Tongue (tissue), 3 donors: ENCODE measurements around the gene OR8J3. TPM values are rescaled to one million over a fixed set of nuclear protein-coding genes. Genes with fewer than 3 reads are reported as not detected.
"Not testable (repeated sequence)": the region's sequence is repeated elsewhere in the genome, so short reads cannot be mapped to it uniquely, and the experiment has no call there.

Experiments used
- DNase-seq: peaks from one replicate; pipeline ENCODE4 v3.0.0-alpha.2; 2015
- small RNA-seq: library from RNA; depleted of rRNA; stranded (forward); fragments of <200 nt; gene quantifications from one replicate; pipeline ENCODE3, GENCODE V24; 2014; ENCODE audit warnings: low replicate concordance
- total RNA-seq: library from RNA; depleted of rRNA; stranded (reverse); fragments of >200 nt; gene quantifications from one replicate; pipeline ENCODE4 v1.2.3, GENCODE V29; 2014

The OR8J3 gene, protein sequence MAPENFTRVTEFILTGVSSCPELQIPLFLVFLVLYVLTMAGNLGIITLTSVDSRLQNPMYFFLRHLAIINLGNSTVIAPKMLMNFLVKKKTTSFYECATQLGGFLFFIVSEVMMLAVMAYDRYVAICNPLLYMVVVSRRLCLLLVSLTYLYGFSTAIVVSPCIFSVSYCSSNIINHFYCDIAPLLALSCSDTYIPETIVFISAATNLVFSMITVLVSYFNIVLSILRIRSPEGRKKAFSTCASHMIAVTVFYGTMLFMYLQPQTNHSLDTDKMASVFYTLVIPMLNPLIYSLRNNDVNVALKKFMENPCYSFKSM
- total RNA-seq = not detected

DNA sequence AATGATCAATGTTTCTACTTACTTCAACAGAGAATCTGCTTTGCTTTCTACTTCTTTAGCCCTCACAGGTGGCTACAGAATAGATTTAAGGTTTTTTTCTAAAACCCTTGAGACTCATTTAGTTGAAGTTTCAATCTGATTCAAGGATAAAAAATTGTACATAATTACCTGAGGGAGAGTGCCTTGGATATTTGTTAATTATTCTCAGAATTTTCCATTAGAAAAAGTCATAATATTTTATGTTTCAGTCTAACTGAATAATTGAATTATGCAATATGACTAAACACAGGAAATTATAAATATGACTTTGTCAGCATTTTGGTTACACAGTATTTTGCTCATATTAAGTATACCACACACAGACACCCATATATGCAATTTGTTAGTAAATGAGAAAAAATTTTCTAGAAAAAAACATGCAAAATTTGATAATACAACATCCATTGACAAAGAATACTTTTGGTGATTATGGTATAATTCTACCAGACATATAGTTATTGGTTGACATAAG lies at the start of gene OR8J3:
OR8J3 (minus strand) TSS at position 51 of the 511 bp plus-strand sequence. CDS start 2,483 bp downstream, outside the sequence.
- no peak for DNase-seq

DNA sequence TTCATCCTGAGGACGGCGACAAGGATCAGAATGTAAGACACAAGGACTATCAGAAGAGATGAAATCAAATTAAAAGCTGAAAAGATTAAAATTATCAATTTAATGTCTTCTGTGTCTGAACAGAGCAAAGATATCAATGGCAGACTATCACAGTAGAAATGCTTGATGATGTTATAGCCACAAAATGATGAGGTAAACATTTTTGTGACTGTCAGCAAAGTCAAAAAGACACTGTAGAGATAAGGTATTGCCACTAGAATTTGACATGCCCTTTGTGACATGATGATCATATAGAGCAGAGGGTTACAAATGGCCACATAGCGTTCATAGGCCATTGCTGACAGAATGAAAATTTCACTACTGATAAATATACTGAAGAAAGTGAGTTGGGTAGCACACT lies 48.6 kb upstream of the OR8J3 start:
- DNase-seq = no peak

GRCh38 chr11:56183459-56183858 lies 43.5 kb upstream of the OR8J3 start:
- no peak for DNase-seq

DNA sequence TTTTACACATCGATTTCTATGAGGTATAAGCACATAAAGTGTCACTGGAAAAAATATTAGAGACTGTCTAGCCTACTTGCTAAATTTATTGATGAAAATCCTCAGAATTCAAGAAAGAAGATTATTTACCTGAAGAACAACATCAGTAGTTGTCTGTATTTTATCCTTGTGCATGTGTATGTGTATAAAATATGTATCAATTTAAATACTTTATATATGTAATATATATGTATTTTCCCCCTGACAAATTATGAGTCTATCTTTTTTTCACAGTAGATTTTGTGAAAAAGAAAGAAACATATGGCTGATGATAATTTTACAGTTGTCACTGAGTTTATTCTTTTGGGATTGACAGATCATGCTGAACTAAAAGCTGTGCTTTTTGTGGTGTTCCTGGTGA lies 36.3 kb upstream of the OR8J3 start, which contains the start of gene OR5J2:
OR5J2 (plus strand) TSS at position 301 of the 400 bp plus-strand sequence; CDS start at position 301, 0 bp downstream.
- no peak for DNase-seq

- DNase-seq = no peak
These were observed 32.3 kb upstream of the OR8J3 start for GRCh38 chr11:56172256-56172830.

DNA sequence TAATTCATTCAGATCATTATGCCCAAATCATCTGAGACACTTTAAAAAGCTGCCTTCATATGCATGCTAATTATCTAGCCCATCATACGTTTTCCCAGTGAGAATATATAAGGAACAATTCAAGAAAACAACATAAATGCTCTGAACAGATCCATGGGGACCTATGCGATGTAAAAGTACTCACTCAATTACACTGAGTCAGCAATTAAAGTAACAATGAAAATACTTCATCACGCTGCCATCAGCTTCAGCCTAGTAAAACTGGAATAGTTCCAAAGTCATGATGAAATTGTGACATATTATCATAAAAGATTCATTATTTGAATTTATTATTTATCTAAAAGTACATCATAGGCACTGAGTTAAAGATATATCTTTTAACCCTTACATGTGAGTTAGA lies 23.8 kb upstream of the OR8J3 start:
- no peak for DNase-seq

GRCh38 chr11:56160217-56160616 lies 20.2 kb upstream of the OR8J3 start, which contains the start of gene OR8K5:
Gene OR8K5, minus strand, starts transcription at chr11:56160317. Its CDS starts 0 bp downstream, at chr11:56160317.
- DNase-seq = no peak

DNA sequence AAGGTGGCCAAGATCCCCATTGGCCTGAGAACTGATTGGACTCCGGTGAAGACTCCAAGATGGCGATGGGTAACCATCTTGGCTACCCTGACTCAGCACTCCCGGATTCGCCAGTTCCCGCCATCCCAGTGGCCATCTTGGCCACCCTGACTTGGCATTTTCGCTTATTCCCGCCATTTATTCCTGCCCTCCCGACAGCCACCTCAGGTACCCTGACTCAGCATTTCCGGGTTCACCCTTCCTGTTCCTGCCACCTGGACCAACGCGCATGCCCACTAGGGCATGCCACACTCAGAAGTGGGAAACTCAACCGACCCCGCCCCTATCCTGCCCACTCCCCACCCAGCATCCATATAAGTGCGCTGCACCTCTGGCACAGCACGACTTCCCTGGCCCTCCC lies 12.3 kb upstream of the OR8J3 start:
- DNase-seq = no peak

DNA sequence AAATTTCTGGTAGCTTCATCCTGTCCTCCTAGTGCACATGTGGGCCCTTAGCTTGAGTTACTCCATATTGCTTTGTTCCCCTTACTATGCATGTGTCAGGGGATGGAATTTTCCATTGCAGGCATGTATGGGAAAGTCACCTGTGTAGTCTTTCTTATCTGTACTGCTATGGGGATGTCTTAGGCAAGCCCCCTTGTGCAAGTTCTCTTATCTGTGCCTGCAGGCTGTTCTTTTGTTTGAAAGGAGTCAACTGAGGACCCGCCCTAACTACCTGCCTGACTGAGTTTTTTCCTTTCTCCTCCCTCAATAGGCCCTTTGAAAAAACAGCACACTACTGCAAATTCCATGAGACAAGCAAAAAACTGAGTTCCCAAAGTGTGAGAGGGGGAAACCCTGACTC lies 11.4 kb upstream of the OR8J3 start:
- DNase-seq = no peak

DNA sequence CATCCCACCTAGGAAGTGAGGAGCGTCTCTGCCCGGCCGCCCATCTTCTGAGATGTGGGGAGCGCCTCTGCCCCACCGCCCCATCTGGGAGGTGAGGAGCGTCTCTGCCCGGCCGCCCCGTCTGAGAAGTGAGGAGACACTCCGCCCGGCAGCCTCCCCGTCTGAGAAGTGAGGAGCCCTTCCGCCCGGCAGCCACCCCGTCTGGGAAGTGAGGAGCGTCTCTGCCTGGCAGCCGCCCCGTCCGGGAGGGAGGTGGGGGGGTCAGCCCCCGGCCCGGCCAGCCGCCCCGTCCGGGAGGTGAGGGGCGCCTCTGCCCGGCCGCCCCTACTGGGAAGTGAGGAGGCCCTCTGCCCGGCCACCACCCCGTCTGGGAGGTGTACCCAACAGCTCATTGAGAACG lies 3.7 kb upstream of the OR8J3 start:
- not testable (repeated sequence) for DNase-seq

DNA sequence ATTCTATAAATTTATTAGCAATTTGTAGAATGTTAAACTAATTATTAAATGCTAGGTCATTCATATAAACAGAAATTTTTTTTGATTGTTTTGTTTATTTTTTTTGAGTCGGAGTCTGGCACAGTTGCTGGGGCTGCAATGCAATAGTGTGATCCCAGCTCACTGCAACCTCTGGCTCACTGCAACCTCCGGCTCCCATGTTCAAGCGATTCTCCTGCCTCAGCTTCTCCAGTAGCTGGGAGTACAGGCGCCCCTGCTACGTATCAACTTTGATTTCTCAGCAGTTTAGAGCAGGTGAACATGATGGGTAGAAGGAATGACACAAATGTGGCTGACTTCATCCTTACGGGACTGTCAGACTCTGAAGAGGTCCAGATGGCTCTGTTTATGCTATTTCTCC lies 17.9 kb downstream of the OR8J3 start, which contains the start of gene OR8H3:
OR8H3 (plus strand) TSS at position 301 of the 400 bp plus-strand sequence; CDS start at position 301, 0 bp downstream.
- no peak for DNase-seq

- no peak for DNase-seq
These were observed 36.7 kb downstream of the OR8J3 start, which contains the start of gene OR8H2 for GRCh38 chr11:56103210-56103737. Gene OR8H2, plus strand, starts transcription at chr11:56103687. Its CDS starts 1,356 bp downstream, at chr11:56105043.

GRCh38 chr11:56093008-56093407 lies 47.0 kb downstream of the OR8J3 start, which contains the start of gene OR8I2:
Gene OR8I2, plus strand, starts transcription at chr11:56093308. Its CDS starts 0 bp downstream, at chr11:56093308.
- DNase-seq = no peak

DNA sequence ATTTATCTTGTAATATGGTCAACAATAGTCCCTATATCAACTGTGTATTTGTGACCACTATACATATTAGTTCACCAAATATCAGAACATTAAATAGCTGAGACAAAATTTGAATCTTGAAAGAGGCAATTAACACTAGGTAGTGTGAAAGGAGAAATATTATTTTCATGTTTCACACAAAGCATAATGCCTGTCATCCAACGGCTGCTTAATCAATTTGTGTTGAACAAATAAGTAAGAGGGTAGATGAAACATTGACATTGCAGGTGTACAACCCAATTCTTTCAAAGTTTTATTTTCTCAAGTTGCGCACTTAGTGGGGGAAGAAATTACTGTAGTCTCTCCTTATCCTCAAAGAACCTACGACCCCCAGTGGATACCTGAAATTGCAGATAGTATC lies 50.3 kb downstream of the OR8J3 start:
- DNase-seq = no peak

Small RNAs within 50 kb of the gene (small RNA-seq; reads per million reads assigned to genes)
- gene OR8I4P = not detected

Other genes with a start within 250 kb of the OR8J3 start
- not detected for gene OR5W2, start 225.6 kb downstream of the OR8J3 start, total RNA-seq
- not detected for gene OR5I1, start 203.8 kb downstream of the OR8J3 start, total RNA-seq
- not detected for gene OR10AG1, start 170.3 kb downstream of the OR8J3 start, total RNA-seq
- gene OR5F1, start 145.6 kb downstream of the OR8J3 start, total RNA-seq = not detected
- not detected for gene OR5AS1, start 112.5 kb downstream of the OR8J3 start, total RNA-seq
- gene OR8I2, start 46.9 kb downstream of the OR8J3 start, total RNA-seq = not detected
- gene OR8H2, start 36.5 kb downstream of the OR8J3 start, total RNA-seq = not detected
- not detected for gene OR8H3, start 17.8 kb downstream of the OR8J3 start, total RNA-seq
- not detected for gene OR8K5, start 20.1 kb upstream of the OR8J3 start, total RNA-seq
- gene OR5J2, start 36.4 kb upstream of the OR8J3 start, total RNA-seq = not detected
- gene OR5T2, start 94.1 kb upstream of the OR8J3 start, total RNA-seq = not detected
- gene OR5T3, start 112.1 kb upstream of the OR8J3 start, total RNA-seq = not detected
- gene OR5T1, start 134.0 kb upstream of the OR8J3 start, total RNA-seq = not detected
- not detected for gene OR8H1, start 152.1 kb upstream of the OR8J3 start, total RNA-seq
- gene OR8K3, start 174.9 kb upstream of the OR8J3 start, total RNA-seq = not detected
- gene OR8K1, start 205.8 kb upstream of the OR8J3 start, total RNA-seq = not detected
- gene OR8J1, start 214.1 kb upstream of the OR8J3 start, total RNA-seq = not detected
- gene OR8U1, start 235.4 kb upstream of the OR8J3 start, total RNA-seq = not detected